ENCODE data around the gene LYVE1. TPM values are rescaled to one million over a fixed set of nuclear protein-coding genes. Genes with fewer than 3 reads are reported as not detected.

LYVE1 gene
- total RNA-seq, 2 donors from 2014 or later, result not detected

GRCh38 chr11:10550503-10551289, 17.8 kb downstream of the LYVE1 start:
- no peaks in the 10 kb centered on the region for H3K4me1 ChIP-seq (ENCODE audit: control insufficient read depth, insufficient read depth, low read length)
- no peak overlapping the region for H3K27ac ChIP-seq (ENCODE audit: low read depth, low read length)
- peaks cover 10% of the 10 kb centered on the region for H3K27me3 Mint-ChIP-seq (ENCODE audit: insufficient read depth)
- H3K4me3 Mint-ChIP-seq, result no peak overlapping the region
- no peaks in the 10 kb centered on the region for H3K36me3 Mint-ChIP-seq (ENCODE audit: low read depth)
- H3K4me1 Mint-ChIP-seq, result no peaks in the 10 kb centered on the region
- H3K9me3 Mint-ChIP-seq, result peaks cover 15% of the 10 kb centered on the region
- no peak overlapping the region for H3K9ac ChIP-seq (ENCODE audit: extremely low read depth, low read length, poor library complexity, severe bottlenecking)
- H3K36me3 ChIP-seq (ENCODE audit: control insufficient read depth, insufficient read depth, low read length), result no peaks in the 10 kb centered on the region
- TF ChIP-seq CTCF (conservative IDR thresholded peaks at IDR 0.05), result no peak
- H3K27ac Mint-ChIP-seq, result no peak overlapping the region
- peaks cover 11% of the 10 kb centered on the region for H3K9me3 ChIP-seq (ENCODE audit: control insufficient read depth, low read length)
- no peak overlapping the region for H3K4me3 ChIP-seq (ENCODE audit: low read length)
- DNase-seq, result no peak
- H3K27me3 ChIP-seq (ENCODE audit: control insufficient read depth, insufficient read depth, low read length, poor library complexity, severe bottlenecking), result no peaks in the 10 kb centered on the region
- WGBS, 2 experiments (ENCODE audit: insufficient coverage in 1 of 2, insufficient read length in 1 of 2), result 92 to 100% methylated on average over 2 to 3 of the region's 3 CpGs

DNA sequence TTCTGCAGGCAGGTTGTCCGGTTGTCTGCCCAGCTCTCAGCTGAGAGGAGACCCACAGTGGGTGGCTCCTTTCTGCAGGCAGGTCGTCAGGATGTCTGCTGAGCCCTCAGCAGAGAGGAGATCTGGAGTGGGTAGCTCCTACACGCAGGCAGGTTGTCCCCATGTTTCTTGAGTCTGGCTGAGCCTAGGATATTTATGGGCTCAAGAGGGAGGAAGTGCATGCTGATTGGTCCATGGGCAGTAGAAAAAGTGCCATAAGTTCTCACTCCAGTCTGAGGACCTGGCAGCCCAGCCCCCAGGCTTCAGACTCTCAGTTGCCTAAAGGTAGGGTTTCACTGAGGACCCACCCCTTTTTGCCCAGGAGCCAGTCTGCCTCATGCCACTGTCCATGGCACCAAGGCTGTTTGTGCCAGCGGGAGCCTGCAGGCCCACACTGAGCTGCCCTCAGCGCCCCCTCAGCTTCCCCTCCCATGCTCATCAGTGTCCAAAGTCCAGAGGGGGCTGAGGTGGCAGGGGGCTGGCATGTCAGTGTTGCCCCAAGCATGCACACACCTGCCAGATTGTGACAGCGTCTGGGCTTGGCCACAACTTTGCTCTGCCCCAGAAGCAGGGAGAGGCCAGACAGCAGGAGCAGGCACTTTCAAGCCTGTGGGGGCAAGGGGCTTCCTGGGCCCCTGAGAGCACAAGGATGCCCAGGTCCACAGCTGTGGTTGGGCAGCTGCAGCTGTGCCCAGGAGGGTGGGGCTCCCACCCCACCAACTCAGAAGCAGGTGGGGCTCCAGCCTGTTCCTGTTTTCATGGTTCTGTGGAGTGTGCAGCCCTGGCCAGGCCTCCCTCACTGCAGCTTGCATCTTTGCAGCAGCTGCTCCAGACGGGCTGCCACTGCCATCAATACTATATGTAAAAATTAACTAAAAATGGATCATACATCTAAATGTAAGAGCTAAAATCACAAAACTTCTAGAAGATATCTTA, 23.7 kb downstream of the LYVE1 start:
- no peak overlapping the region for H3K27ac ChIP-seq (ENCODE audit: low read depth, low read length)
- Mint-ChIP-seq H3K27me3 (ENCODE audit: insufficient read depth) (peaks cover 10% of the 10 kb centered on the region), H3K27ac (no peak overlapping the region)

More for the DNA sequence above, 23.7 kb downstream of the LYVE1 start:
- Histone ChIP-seq H3K9me3 (ENCODE audit: control insufficient read depth, low read length) (peaks cover 4% of the 10 kb centered on the region), H3K27me3 (ENCODE audit: control insufficient read depth, insufficient read depth, low read length, poor library complexity, severe bottlenecking) (no peaks in the 10 kb centered on the region), H3K9ac (ENCODE audit: extremely low read depth, low read length, poor library complexity, severe bottlenecking) (no peak overlapping the region), H3K36me3 (ENCODE audit: control insufficient read depth, insufficient read depth, low read length) (no peaks in the 10 kb centered on the region), H3K4me3 (ENCODE audit: low read length) (no peak overlapping the region), H3K4me1 (ENCODE audit: control insufficient read depth, insufficient read depth, low read length) (no peaks in the 10 kb centered on the region)
- no peak overlapping the region for H3K4me3 Mint-ChIP-seq
- WGBS, 2 experiments (ENCODE audit: insufficient coverage in 1 of 2, insufficient read length in 1 of 2), result 90 to 92% methylated on average over 6 to 7 of the region's 7 CpGs
- no peak for DNase-seq
- peaks cover 1% of the 10 kb centered on the region for H3K9me3 Mint-ChIP-seq
- no peak for TF ChIP-seq CTCF (conservative IDR thresholded peaks at IDR 0.05)
- no peaks in the 10 kb centered on the region for H3K4me1 Mint-ChIP-seq
- H3K36me3 Mint-ChIP-seq (ENCODE audit: low read depth), result no peaks in the 10 kb centered on the region

All from endodermal cell (in vitro differentiated cells).